ENCODE results near the gene STX16.

The STX16 gene

DNA sequence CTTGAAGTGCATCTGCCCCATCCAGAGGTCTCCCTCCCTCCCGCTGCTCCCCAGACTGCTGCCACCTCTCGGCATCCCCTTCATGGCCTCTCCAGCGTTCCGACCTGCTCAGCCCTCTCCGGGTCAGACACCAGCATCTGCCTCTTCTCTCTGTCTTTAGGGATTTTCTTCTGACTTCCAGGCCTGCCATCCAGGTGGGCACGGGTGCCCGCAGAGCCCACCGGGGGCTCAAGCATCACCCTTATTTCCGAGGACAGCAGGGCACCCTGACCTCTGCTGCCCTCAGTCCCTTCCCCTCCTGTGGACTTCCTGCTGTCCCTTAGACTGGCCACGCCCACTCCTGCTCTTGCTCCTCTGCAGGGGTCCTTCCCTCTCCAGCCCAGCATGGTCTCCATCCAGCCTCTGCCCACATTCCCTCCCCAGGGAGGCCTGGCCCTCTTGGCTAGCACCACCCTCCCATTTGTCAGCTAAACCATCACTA is 44.9 kb downstream of the STX16 start:
- Histone ChIP-seq H3K4me3 (ENCODE audit: low read depth in 1 of 5, low read length in 5 of 5) (no peak overlapping the region), H3K9me3 (ENCODE audit: control insufficient read depth in 5 of 5, low read length in 5 of 5) (no peaks in the 10 kb centered on the region), H3K27me3 (ENCODE audit: control insufficient read depth in 5 of 5, insufficient read depth in 4 of 5, low read length in 5 of 5) (no peaks in the 10 kb centered on the region), H3K9ac (ENCODE audit: low read length in 5 of 5) (no peak overlapping the region), H3K36me3 (ENCODE audit: control insufficient read depth in 5 of 5, insufficient read depth in 5 of 5, low read length in 5 of 5) (peaks cover 0 to 62% (median 56%) of the 10 kb centered on the region in 5 donors), H3K27ac (ENCODE audit: low read depth, low read length) (no peak overlapping the region), H3K4me1 (ENCODE audit: control insufficient read depth in 5 of 5, insufficient read depth in 5 of 5, low read length in 5 of 5) (peaks cover 5 to 45% (median 35%) of the 10 kb centered on the region in 5 donors)

DNA sequence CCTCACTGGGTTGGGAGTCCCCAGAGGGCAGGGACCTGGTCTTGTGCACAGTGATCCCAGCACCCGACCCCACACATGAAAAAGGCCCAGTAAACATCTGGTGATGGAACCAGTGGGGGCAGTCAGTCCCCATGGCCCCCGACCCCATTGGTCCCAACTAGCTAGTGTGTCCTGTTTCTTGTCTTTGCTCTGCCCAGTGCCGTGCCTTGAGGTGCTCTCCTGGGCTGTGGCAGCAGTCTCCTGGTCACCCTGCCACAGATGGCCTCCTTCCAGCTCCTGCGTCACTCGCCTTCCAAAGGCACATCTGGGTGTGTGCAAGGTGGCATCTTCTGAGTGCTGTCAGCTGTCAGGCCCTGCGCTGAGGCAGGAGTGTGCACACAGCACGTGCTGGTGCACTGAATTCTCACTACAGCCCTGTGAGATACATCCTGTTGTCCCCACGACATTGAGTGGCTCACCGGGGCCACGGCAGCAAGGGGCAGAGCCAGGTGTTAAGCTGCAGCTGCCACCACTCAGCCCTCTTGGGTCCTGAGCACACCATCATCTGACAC is 45.4 kb downstream of the STX16 start:
- Histone ChIP-seq H3K9me3 (ENCODE audit: control insufficient read depth in 5 of 5, low read length in 5 of 5) (no peaks in the 10 kb centered on the region), H3K27ac (ENCODE audit: low read depth, low read length) (no peak overlapping the region), H3K27me3 (ENCODE audit: control insufficient read depth in 5 of 5, insufficient read depth in 4 of 5, low read length in 5 of 5) (no peaks in the 10 kb centered on the region), H3K4me1 (ENCODE audit: control insufficient read depth in 5 of 5, insufficient read depth in 5 of 5, low read length in 5 of 5) (peaks cover 5 to 44% (median 33%) of the 10 kb centered on the region in 5 donors), H3K36me3 (ENCODE audit: control insufficient read depth in 5 of 5, insufficient read depth in 5 of 5, low read length in 5 of 5) (peaks cover 0 to 64% (median 58%) of the 10 kb centered on the region in 5 donors), H3K9ac (ENCODE audit: low read length in 5 of 5) (no peak overlapping the region), H3K4me3 (ENCODE audit: low read depth in 1 of 5, low read length in 5 of 5) (no peak overlapping the region)

DNA sequence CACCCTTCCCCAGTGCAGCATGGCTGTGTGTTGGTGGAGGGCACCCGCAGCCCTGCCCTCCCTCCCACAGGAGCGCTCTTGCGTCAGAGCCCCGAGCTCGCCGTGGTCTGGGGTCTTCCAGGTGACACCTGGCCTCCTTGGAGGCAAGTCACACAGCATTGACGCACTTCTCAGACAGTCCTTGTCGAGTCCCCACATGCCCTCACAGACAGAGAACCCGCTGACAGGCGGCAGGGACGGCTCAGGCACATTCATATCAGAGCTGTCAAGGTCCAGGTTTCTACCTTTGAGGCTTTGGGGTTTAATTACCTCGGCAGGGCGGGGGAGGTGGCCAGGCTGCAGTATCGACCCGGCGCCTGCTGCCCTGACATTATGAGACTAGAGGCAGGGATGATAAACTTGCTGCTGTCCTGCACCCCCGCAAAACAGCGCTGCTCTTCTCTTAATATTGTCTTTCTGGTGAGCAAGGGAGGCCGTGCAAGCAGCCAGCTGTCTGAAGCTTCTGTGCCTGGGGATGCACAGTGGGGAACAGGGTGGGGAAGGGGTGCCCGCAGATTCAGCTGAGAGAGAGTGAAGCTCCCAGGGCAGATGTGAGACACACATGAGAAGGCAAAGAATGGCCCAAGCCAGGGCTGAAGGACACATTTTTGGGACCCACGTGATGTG is 46.3 kb downstream of the STX16 start:
- peaks cover under 1 to 72% (median 66%) of the 10 kb centered on the region in 5 donors for H3K36me3 ChIP-seq (ENCODE audit: control insufficient read depth in 5 of 5, insufficient read depth in 5 of 5, low read length in 5 of 5)
- H3K9ac ChIP-seq (ENCODE audit: low read length in 5 of 5), result no peak overlapping the region
- H3K9me3 ChIP-seq (ENCODE audit: control insufficient read depth in 5 of 5, low read length in 5 of 5), result no peaks in the 10 kb centered on the region
- H3K4me1 ChIP-seq (ENCODE audit: control insufficient read depth in 5 of 5, insufficient read depth in 5 of 5, low read length in 5 of 5), result peaks cover 5 to 39% (median 26%) of the 10 kb centered on the region in 5 donors
- H3K27ac ChIP-seq (ENCODE audit: low read depth, low read length), result no peak overlapping the region
- H3K4me3 ChIP-seq (ENCODE audit: low read depth in 1 of 5, low read length in 5 of 5), result no peak overlapping the region
- no peaks in the 10 kb centered on the region for H3K27me3 ChIP-seq (ENCODE audit: control insufficient read depth in 5 of 5, insufficient read depth in 4 of 5, low read length in 5 of 5)

DNA sequence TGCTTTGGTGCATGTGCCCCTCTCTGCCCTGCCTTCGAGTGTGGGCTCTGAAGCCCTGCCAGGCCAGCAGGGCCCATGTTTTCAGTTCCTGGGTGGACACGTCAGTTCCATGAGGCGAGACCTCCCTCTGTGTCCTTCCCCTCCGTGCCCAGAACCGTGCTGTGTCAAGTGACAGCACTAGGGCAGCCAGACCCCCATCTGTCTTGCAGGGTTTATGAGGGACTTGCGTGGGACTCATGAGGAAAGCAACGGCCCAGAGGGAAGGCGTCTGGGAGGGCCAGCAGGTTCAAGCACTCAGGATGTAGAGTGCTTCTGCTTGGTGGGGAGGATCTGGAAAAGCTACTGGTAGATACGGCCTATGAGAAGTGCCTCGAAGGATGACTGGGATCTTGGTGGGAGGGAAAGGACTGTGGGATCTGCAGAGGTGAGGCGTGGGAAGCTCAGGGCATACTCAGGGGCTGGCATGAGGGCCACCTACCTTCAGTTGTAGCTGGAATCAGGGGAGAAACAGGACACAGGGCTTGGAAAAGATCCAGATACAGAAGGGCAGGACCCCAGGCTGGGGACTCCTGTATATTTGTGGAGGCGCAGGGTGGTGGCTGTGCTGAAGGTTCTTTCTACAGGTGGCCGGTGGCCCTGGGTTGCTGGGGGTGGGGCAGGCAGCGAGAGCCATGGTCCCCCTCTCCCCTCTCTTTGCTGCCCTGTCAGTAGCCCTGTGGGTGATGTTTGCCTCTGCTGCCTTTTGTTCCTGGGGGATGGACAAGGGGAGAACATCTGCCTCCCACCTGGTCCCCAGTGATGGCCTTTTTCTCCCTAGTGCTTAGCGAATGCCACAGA is 47.0 kb downstream of the STX16 start:
- Histone ChIP-seq H3K4me1 (ENCODE audit: control insufficient read depth in 5 of 5, insufficient read depth in 5 of 5, low read length in 5 of 5) (peaks cover 5 to 38% (median 26%) of the 10 kb centered on the region in 5 donors), H3K9me3 (ENCODE audit: control insufficient read depth in 5 of 5, low read length in 5 of 5) (no peaks in the 10 kb centered on the region), H3K36me3 (ENCODE audit: control insufficient read depth in 5 of 5, insufficient read depth in 5 of 5, low read length in 5 of 5) (peaks cover 5 to 80% (median 74%) of the 10 kb centered on the region in 5 donors), H3K27me3 (ENCODE audit: control insufficient read depth in 5 of 5, insufficient read depth in 4 of 5, low read length in 5 of 5) (no peaks in the 10 kb centered on the region), H3K9ac (ENCODE audit: low read length in 5 of 5) (peak overlapping the region in 1 of 5 donors; percentile 38), H3K27ac (ENCODE audit: low read depth, low read length) (no peak overlapping the region), H3K4me3 (ENCODE audit: low read depth in 1 of 5, low read length in 5 of 5) (no peak overlapping the region)

DNA sequence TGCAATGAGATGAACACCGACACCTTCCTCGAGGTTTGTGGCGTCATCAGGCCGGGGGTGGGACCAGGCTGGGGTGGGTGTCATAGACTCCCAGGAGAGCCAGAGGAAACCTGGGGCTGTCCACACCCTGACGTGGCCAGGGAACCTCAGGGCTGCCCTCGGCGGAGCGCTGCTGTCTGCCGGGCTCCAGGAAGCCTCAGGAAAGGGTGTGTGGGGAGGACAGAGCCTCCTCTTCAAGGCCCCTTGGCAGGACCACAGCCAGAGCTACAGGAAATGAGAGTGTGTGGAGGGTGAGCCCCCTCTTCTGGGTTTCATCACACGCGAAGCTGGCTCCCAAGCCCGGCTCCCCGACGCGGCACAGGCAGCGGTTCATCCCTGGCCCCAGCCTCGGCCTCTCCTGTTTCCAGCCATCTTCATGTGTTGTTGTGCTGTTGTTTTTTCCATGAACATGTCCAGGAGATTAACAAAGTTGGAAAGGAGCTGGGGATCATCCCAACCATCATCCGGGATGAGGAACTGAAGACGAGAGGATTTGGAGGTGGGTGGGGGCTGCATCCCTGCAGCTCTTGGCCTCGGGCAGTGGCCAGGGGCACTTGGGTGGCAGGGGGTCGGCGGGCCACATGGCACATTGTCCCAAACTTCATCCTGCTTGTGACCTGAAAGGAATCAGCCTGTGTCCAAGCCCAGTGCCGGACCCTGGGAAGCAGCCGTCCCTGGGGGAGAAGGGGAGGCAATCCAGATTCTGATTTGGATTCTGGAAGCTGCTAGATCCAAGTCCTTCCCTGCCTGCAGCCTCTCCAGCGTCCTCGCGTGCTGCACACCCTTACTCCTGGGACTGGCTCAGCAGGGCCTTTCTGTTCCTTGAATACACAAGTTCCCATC is 47.9 kb downstream of the STX16 start:
- Histone ChIP-seq H3K4me1 (ENCODE audit: control insufficient read depth in 5 of 5, insufficient read depth in 5 of 5, low read length in 5 of 5) (peaks cover 5 to 29% (median 17%) of the 10 kb centered on the region in 5 donors), H3K27me3 (ENCODE audit: control insufficient read depth in 5 of 5, insufficient read depth in 4 of 5, low read length in 5 of 5) (no peaks in the 10 kb centered on the region), H3K36me3 (ENCODE audit: control insufficient read depth in 5 of 5, insufficient read depth in 5 of 5, low read length in 5 of 5) (peaks cover 5 to 89% (median 82%) of the 10 kb centered on the region in 5 donors), H3K9me3 (ENCODE audit: control insufficient read depth in 5 of 5, low read length in 5 of 5) (no peaks in the 10 kb centered on the region), H3K4me3 (ENCODE audit: low read depth in 1 of 5, low read length in 5 of 5) (no peak overlapping the region), H3K9ac (ENCODE audit: low read length in 5 of 5) (peak overlapping the region in 1 of 5 donors; percentile 12), H3K27ac (ENCODE audit: low read depth, low read length) (no peak overlapping the region)

DNA sequence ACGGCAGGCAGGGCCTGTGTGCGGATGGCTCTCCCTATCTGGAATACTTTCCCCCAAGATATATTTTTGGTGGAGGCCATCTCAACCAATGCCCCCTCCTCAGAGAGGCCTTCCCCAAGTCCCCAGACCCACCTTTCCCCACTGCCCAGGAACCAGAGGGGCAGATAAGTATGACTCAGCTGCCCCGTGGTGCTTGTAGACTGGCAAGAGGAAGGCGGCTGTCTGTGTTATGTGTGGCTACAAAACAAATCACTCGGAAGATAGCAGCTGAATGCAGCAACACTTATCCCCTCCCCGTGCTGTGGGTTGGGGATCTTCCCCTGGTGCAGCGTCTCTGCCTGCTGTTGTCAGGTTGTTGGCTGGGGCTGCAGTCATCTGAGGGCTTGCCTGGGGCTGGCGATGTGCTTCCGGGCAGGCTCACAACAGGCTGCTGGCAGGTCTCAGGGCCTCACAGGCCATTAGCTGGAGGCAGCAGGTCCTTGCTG is 48.6 kb downstream of the STX16 start:
- Histone ChIP-seq H3K9me3 (ENCODE audit: control insufficient read depth in 5 of 5, low read length in 5 of 5) (no peaks in the 10 kb centered on the region), H3K27me3 (ENCODE audit: control insufficient read depth in 5 of 5, insufficient read depth in 4 of 5, low read length in 5 of 5) (no peaks in the 10 kb centered on the region), H3K4me1 (ENCODE audit: control insufficient read depth in 5 of 5, insufficient read depth in 5 of 5, low read length in 5 of 5) (peaks cover 3 to 23% (median 10%) of the 10 kb centered on the region in 5 donors), H3K36me3 (ENCODE audit: control insufficient read depth in 5 of 5, insufficient read depth in 5 of 5, low read length in 5 of 5) (peaks cover 10 to 93% (median 88%) of the 10 kb centered on the region in 5 donors), H3K9ac (ENCODE audit: low read length in 5 of 5) (peak overlapping the region in 2 of 5 donors; percentile 8 to 12), H3K4me3 (ENCODE audit: low read depth in 1 of 5, low read length in 5 of 5) (no peak overlapping the region), H3K27ac (ENCODE audit: low read depth, low read length) (no peak overlapping the region)

DNA sequence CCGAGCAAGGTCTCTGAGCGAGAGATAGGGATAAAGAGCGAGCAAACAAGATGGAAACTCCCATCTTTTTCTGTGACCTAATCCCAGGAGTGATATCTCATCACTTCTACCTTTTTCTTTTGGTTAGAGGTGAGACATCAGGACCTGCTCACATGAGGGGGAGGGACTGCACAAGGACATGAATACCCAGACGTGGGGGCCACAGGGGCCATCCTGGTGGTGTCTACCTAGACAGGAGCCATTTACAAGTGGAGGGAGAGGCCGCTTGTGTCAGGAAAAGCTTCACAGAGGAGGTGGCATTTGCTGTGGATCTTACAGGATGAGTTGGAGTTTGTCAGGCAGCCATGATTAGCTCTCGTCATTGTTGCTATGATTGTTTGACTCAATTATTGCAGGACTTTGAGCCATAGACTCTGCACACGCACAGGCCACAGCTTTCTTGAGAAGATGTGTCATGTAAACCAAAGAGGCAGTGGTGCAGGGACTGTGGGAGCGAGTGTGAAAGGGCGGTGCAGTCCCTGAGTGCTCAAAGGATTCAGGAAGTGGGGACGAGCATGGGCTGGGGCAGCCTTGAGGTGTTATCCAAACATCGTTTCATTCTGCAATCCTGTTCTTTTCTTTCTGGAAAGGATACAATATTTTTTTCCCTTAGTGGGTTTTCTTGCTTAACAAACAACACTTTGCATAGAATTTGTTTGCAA is 49.2 kb downstream of the STX16 start:
- no peaks in the 10 kb centered on the region for H3K27me3 ChIP-seq (ENCODE audit: control insufficient read depth in 5 of 5, insufficient read depth in 4 of 5, low read length in 5 of 5)
- no peak overlapping the region for H3K27ac ChIP-seq (ENCODE audit: low read depth, low read length)
- H3K4me1 ChIP-seq (ENCODE audit: control insufficient read depth in 5 of 5, insufficient read depth in 5 of 5, low read length in 5 of 5), result peaks cover 3 to 19% (median 8%) of the 10 kb centered on the region in 5 donors
- peak overlapping the region in 1 of 5 donors; percentile 8 for H3K9ac ChIP-seq (ENCODE audit: low read length in 5 of 5)
- no peaks in the 10 kb centered on the region for H3K9me3 ChIP-seq (ENCODE audit: control insufficient read depth in 5 of 5, low read length in 5 of 5)
- H3K4me3 ChIP-seq (ENCODE audit: low read depth in 1 of 5, low read length in 5 of 5), result no peak overlapping the region
- H3K36me3 ChIP-seq (ENCODE audit: control insufficient read depth in 5 of 5, insufficient read depth in 5 of 5, low read length in 5 of 5), result peaks cover 10 to 90% (median 87%) of the 10 kb centered on the region in 5 donors

DNA sequence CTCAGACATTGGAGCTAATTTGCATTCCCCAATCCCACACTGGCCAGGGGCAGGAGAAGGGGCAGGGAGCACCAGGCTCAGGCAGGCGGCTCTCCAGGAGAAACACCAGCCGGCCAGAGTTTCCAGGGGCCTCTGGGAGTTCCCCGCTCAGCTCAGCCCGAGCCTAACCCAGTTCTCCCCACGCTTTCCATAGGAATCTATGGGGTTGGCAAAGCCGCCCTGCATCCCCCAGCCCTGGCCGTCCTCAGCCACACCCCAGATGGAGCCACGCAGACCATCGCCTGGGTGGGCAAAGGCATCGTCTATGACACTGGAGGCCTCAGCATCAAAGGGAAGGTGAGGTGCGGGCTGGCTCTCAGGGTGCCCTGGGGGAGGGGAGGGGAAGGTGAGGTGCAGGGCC is 49.7 kb downstream of the STX16 start:
- H3K9ac ChIP-seq (ENCODE audit: low read length in 5 of 5), result no peak overlapping the region
- H3K36me3 ChIP-seq (ENCODE audit: control insufficient read depth in 5 of 5, insufficient read depth in 5 of 5, low read length in 5 of 5), result peaks cover 10 to 88% (median 86%) of the 10 kb centered on the region in 5 donors
- no peak overlapping the region for H3K27ac ChIP-seq (ENCODE audit: low read depth, low read length)
- H3K9me3 ChIP-seq (ENCODE audit: control insufficient read depth in 5 of 5, low read length in 5 of 5), result no peaks in the 10 kb centered on the region
- no peaks in the 10 kb centered on the region for H3K27me3 ChIP-seq (ENCODE audit: control insufficient read depth in 5 of 5, insufficient read depth in 4 of 5, low read length in 5 of 5)
- no peak overlapping the region for H3K4me3 ChIP-seq (ENCODE audit: low read depth in 1 of 5, low read length in 5 of 5)
- H3K4me1 ChIP-seq (ENCODE audit: control insufficient read depth in 5 of 5, insufficient read depth in 5 of 5, low read length in 5 of 5), result peaks cover 3 to 19% (median 8%) of the 10 kb centered on the region in 5 donors

Data from subcutaneous abdominal adipose tissue (tissue), 5 donors.